ENCODE data around the gene CDH1.
"Not testable (repeated sequence)": the region's sequence is repeated elsewhere in the genome, so short reads cannot be mapped to it uniquely, and the experiment has no call there.

The CDH1 gene

DNA sequence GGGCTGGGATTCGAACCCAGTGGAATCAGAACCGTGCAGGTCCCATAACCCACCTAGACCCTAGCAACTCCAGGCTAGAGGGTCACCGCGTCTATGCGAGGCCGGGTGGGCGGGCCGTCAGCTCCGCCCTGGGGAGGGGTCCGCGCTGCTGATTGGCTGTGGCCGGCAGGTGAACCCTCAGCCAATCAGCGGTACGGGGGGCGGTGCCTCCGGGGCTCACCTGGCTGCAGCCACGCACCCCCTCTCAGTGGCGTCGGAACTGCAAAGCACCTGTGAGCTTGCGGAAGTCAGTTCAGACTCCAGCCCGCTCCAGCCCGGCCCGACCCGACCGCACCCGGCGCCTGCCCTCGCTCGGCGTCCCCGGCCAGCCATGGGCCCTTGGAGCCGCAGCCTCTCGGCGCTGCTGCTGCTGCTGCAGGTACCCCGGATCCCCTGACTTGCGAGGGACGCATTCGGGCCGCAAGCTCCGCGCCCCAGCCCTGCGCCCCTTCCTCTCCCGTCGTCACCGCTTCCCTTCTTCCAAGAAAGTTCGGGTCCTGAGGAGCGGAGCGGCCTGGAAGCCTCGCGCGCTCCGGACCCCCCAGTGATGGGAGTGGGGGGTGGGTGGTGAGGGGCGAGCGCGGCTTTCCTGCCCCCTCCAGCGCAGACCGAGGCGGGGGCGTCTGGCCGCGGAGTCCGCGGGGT, at the start of gene CDH1:
CDH1 (plus strand) TSS at position 247 of the 684 bp plus-strand sequence; CDS start at position 371, 124 bp downstream.
- DNase-seq: peak; percentile 13 to 14

DNA sequence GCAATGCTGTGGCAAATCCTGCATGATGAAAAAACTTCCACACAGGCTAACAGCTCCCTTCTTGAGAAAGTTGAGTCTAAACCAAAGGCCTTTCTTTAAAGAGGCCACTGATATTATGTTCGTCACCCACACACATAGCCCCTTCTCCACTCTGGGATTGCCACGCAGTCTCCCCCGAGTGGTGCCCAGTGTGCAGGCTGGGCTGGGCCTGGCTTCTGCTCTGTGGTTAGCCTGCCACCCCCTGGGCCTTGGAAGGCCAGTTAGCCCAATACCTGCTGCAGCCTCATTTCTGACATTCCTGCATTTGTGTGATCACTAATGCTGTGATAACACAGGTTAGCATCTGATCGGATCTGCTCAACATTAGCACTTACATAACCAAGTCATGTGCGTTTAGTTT, 47.2 kb upstream of the CDH1 start:
- no peak for DNase-seq

DNA sequence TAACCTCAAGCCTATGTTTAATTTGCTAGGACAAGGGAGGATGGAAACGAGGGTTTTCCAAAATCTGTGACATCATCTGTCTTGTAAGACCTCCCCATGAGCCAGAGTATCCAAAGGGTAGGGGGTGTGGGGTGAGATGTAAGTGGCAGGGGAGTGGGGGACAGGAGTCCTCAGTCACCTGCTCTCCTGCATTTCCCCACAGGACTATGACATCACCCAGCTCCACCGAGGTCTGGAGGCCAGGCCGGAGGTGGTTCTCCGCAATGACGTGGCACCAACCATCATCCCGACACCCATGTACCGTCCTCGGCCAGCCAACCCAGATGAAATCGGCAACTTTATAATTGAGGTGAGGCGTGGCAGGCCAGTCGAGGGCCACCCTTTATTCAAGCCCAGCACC, 41.5 kb upstream of the CDH1 start:
- DNase-seq: no peak

DNA sequence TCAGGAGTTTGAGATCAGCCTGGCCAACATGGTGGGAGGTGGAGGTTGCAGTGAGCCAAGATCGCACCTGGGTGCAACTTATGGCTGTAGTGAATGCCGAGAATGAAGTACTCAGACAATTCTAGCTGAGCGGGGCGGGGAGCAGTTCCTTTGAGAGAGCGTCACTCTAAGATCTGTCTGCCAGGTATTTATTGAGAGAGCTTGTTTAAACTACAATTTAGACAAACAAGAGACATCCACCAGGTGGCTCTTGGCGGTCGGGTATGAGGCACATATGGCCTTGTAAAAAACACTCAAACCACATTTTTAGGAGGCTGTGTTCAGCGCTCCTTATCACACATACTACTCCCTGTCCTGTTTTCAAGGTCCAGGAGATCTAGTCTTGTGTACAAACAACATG, 40.6 kb upstream of the CDH1 start:
- no peak for DNase-seq

GRCh38 chr16:68698091-68698490, 39.0 kb upstream of the CDH1 start:
- no peak for DNase-seq

- no peak for DNase-seq
Observed at GRCh38 chr16:68700120-68700519, 37.0 kb upstream of the CDH1 start.

- DNase-seq: no peak
Observed at GRCh38 chr16:68700831-68701230, 36.3 kb upstream of the CDH1 start.

DNA sequence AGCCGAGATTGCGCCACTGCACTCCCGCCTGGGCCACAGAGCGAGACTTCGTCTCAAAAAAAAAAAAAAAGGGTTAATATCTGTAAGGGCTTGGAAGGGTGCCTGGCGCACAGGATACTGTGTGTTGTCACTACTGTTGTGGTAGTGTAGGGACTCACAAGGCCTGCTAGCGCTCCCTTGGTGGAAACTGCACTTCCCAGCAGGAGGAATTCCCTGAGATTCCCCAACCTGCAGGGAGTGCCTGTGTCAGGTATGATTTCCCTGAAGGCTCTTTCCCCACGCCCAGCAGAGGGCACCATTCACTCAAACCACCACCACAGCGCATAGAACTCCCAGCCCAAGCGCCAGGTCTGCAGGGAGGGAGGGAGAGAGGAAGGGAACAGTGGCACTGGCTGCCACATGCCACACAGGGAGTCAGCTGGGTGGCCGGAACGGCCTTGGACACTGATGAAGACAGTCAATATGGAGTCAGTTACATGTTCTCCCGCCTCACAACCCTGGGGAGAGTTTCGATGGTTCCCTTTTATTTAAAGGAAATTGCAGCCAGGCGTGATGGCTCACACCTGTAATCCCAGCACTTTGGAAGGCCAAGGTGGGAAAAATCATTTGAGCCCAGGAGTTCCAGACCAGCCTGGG, 32.7 kb upstream of the CDH1 start:
- DNase-seq: peak; percentile 42 to 43

DNA sequence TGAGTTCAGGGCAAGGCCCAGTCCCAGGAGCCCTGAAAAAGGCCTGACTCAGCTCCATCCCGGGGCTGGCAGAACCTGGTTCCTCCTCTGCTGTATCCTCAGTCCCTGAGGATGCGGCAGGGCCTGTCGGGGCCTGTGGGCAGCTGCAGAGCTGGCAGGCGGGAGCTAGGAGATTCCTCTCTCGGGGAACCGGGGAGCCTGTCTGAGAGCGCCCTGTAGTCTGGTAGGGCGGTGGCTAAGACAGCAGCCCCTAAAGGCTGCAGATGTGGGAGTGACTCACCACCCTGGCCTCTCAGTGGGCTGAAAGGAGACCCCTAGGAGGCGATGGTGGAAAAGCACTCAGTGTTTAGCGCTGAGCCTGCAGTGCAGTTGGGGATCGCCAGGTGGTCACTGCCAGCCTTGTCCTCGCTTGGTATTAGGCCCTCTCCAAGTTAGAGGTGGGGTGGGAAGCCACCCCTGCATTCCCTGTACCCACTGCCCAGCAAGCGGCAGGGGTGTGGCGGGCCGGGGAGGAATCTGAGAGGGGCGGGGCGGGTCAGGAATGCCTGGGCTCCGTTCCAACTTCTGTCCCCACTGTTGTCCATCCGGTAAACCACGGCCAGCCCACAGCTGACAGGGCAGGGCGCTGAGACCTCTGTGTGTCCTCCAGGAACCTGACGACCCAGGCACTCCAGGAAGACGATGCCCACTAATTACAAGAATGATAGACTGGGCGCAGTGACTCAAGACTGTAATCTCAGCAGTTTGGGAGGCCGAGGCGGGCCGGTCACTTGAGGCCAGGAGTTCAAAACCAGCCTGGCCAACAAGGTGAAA, 29.5 kb upstream of the CDH1 start:
- no peak for DNase-seq

DNA sequence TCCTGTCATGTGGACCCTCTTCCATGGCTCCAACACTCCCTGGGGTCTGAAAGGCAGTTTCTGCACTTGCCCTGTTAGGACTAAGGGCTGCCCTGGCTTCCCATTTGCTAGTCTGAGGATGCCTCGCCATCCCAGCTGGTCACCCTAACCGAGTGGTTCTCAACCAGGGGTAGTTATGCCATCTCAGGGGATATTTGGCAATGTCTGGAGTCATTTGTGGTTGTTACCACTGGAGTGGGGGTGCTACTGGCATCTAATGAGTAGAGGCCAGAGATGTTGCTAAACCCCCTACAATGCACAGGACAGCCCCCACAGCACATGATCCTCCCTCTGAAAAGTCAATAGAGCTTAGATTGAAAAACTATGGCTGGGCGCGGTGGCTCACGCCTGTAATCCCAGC, 26.9 kb upstream of the CDH1 start:
- DNase-seq: no peak

DNA sequence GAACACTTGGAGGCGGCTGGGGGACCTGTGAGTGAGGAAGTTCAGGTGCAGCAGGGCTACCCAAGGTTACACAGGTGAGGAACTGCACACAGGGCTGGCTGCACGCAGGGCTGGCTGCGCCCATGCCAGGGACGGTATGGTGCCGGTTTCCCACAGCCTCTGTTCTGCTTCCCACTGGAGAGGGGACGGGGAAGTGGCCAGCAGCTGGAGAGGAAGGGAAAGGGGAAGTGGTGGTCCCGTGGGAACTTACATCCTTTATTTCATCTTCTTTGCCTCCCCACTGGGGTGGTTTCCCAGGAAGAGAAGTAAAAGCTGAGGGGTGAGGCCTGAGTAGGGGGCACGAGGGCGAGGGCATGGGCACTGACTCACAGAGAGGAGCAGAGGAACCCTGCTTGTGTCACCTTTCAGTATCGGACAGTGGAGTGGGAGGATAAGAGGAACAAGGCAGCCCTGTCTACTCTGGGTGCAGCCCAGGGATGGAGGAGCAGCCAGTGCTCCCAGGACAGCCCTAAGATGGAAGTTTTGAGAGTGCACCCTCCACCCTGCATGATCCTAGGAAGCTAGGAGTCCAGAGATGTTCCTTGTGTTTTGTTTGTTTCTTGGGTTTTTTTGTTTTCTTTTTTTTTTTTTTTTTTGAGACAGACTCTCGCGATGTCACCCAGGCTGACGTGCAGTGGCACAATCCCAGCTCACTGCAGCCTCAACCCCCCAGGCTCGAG, 25.5 kb upstream of the CDH1 start:
- peak; percentile 3 to 60 for DNase-seq

DNA sequence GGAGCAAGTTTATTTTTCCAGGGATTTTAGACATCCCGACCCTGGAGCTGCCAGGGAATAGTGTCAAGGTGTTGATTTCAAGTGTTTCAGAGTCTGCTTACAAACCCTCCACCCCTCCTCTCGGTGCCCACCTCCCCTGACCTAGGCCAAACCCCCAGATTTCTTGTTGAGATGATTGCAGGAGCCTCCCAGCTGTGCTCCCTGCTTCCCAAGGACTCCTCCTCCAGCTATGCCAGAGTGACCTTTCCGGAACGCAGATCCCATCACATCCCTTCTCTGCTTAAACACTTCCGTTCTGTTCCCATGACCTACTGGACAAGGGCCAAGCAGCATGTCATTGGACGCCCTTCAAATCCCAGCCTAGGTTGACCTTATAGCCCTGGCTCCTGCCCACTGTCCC, 23.7 kb upstream of the CDH1 start:
- no peak for DNase-seq

DNA sequence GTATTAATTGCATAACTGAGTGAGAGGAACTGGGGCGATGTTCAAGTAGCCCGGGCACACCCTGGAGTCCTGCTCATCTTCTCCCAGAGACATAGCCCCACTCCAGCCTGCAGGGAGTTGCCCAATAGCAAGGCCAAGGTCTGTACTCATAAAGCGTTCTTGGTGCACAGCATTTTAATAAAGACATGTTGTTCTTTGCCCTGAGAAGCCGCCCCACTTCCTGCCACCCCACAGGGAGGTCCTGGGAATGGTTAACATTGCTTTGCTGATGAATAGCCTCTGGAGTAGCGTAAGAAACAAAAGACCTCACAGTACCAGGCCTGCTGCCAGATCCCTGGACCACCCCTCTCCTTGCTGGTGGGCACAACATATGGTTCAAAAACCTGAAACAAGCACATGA, 21.6 kb upstream of the CDH1 start:
- no peak for DNase-seq

DNA sequence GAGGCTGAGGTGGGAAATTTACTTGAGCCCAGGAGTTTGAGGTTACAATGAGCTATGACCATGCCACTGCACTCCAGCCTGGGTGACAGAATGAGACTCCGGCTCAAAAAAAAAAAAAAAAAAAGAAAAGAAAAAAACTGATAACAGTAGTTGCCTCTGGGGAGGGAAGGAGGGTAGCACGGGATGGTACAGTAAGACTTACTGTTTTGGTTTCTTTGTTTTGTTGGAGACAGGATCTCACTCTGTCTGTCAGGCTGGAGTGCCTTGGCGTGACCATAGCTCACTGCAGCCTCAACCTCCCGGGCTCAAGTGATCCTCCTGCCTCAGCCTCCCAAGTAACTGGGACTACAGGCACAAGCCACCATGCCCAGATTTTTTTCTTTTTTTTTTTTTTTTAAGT, 20.6 kb upstream of the CDH1 start:
- DNase-seq: not testable (repeated sequence)

GRCh38 chr16:68717684-68718083, 19.4 kb upstream of the CDH1 start:
- no peak for DNase-seq

DNA sequence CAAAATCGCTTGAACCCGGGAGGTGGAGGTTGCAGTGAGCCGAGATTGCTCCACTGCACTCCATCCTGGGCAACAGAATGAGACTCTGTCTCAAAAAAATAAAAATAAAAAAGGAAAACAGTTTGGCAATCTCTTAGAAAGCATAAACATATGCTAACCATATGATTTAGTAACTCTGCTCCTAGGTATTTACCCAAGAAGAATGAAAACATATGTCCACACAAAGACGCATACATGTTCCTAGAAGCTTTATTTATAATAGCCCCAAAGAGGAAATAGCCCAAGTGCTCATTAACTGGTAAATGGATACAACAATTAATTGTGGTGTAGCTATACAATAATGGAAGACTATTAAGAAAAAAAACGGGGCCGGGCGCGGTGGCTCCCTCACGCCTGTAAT, 18.5 kb upstream of the CDH1 start:
- DNase-seq: no peak

DNA sequence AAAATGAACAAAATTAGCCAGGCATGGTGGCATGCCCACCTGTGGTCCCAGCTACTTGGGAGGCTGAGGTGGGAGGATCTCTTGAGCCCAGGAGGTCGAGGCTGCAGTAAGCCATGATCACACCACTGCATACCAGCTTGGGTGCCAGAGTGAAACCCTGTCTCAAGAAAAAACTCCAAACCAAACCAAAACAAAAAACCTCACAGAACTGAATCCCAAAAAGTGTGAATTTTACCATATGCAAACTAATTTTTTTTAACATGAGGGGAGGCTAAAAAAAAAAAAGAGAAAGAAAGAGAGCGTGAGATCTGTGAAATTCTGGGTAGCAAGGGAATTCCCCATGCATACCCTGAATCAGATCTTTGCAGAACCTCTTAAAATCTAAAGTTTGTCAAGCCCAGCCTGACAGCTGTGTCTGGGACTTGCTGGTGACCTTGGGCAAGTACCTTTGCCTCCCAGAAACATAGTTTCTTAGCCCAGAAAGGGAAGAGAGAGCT, 17.1 kb upstream of the CDH1 start:
- no peak for DNase-seq

- DNase-seq: no peak
Observed at GRCh38 chr16:68722119-68723024, 14.7 kb upstream of the CDH1 start.

- DNase-seq: no peak
Observed at GRCh38 chr16:68724797-68725196, 12.3 kb upstream of the CDH1 start.

- no peak for DNase-seq
Observed at GRCh38 chr16:68728523-68728922, 8.6 kb upstream of the CDH1 start.

DNA sequence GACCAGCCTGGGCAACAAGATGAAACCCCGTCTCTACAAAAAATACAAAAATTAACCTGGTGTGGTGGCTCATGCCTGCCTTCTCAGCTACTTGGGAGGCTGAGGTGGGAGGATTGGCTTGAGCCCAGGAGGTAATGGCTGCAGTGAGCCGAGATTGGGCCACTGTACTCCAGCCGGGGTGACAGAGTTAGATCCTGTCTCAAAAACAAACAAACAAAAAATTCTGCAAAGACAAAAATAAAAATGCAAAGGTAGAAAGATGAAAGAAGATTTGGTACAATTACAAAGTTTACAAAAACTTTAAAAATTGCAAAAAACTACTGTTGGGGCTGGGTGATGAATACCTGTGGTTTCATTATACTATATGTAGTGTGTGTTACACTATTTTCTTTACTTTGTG, 5.5 kb upstream of the CDH1 start:
- no peak for DNase-seq

- no peak for DNase-seq
Observed at GRCh38 chr16:68732042-68732680, 4.9 kb upstream of the CDH1 start.

Measured in CD4-positive, alpha-beta T cell treated with Interleukin-1 beta for 1 hour (primary cell).